ENCODE data around the gene HLA-DQB1. TPM values are rescaled to one million over a fixed set of nuclear protein-coding genes. Genes with fewer than 3 reads are reported as not detected.
A peak's percentile ranks its signal among the peaks of the same experiment; 100 is the strongest.

The HLA-DQB1 gene
- total and polyA plus RNA-seq, 12 donors = 6.2 to 81.2 (median 15.5) TPM

DNA sequence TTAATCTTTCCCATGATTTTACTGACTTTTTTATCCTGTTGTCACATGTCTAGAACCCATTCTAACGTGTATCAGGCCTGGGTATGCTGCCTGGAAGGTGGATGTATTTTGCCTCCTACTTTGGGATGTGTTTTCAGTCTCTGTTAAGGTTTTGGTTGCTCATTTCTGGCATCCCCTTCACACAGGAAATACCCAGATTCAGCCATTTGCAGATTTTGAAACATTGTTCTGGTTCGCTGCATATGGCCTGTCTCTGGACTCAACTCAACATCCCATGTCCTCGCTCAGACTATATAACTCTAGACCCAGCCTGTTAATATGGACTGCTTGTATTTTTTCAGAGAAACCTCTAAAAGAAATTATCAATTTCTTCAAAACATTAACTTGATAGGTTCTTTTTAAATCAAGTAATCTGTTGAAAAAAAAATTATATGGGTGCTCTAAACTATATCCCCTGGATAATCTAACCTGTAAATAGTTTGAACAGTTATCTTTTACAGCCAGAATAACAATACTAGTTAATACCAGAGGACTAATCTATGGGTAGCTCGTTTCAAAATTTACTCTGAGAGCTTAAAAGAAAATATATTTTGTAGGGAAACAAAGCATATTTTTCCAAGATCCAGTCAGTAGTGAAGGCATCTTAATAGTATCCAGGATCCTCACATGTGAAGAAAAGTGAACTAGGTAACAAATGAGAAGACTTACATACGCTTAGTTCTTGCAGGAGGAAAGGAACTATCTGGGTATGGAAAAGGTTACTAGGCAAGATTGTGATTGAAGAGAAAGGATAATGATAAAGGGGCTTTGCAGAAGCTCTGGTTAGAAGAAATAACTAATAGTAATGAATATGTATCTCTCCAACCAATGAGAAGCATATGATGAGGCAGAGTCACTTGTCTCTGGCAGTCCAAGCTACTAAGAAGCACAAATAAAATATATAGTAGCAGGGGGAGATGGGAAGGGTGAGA lies 23.4 kb upstream of the HLA-DQB1 start:
- H3K36me3 ChIP-seq = no peaks in the 10 kb centered on the region
- peaks cover 0 to 43% (median 0%) of the 10 kb centered on the region in 7 donors for H3K27me3 ChIP-seq
- H3K4me1 ChIP-seq = no peaks in the 10 kb centered on the region
- DNase-seq = no peak
- peak in 2 of 8 donors; percentile 38 to 71 for ATAC-seq
- 63 to 70% methylated on average over 5 of the region's 5 CpGs for WGBS, 2 donors
- H3K4me3 ChIP-seq = no peak overlapping the region
- H3K9me3 ChIP-seq = no peaks in the 10 kb centered on the region
- TF ChIP-seq, protein P1, sequence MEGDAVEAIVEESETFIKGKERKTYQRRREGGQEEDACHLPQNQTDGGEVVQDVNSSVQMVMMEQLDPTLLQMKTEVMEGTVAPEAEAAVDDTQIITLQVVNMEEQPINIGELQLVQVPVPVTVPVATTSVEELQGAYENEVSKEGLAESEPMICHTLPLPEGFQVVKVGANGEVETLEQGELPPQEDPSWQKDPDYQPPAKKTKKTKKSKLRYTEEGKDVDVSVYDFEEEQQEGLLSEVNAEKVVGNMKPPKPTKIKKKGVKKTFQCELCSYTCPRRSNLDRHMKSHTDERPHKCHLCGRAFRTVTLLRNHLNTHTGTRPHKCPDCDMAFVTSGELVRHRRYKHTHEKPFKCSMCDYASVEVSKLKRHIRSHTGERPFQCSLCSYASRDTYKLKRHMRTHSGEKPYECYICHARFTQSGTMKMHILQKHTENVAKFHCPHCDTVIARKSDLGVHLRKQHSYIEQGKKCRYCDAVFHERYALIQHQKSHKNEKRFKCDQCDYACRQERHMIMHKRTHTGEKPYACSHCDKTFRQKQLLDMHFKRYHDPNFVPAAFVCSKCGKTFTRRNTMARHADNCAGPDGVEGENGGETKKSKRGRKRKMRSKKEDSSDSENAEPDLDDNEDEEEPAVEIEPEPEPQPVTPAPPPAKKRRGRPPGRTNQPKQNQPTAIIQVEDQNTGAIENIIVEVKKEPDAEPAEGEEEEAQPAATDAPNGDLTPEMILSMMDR (IDR thresholded peaks at IDR 0.05) = no peak
- intact Hi-C loops (cut with DNase I) = loop anchor here in 2 of 10 donors (10.0 kb wide), 1 partner anchor 65 kb away; no protein-coding TSS in a partner anchor
- H3K27ac ChIP-seq = peak overlapping the region in 1 of 10 donors; percentile 18

DNA sequence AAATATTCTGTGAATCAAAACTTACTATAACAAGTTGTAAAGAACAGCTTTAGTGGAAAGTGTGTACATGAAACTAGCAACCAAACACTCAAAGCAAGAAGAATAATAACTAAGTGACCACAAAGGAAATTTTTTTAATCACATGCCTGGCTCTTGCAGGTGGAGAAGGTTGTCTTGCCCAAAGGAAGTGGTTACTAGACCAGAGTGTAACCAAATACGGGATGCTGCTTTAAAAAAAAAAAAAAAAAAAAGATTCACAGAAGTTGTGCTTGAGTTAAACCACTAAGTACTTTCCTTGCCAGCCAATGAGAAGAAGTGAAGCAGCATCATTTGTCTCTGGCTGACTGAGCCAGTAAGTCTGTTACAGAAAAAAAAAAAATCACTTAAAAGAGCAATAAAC lies 19.1 kb upstream of the HLA-DQB1 start:
- intact Hi-C loops (cut with DNase I) = loop anchor here in 1 of 10 donors (10.0 kb wide), 1 partner anchor 61 kb away; no protein-coding TSS in a partner anchor
- peaks cover 0 to 53% (median 0%) of the 10 kb centered on the region in 7 donors for H3K27me3 ChIP-seq
- no peak overlapping the region for H3K4me3 ChIP-seq
- H3K4me1 ChIP-seq = no peaks in the 10 kb centered on the region
- H3K36me3 ChIP-seq = no peaks in the 10 kb centered on the region
- TF ChIP-seq, protein P1 (IDR thresholded peaks at IDR 0.05) = no peak
- H3K9me3 ChIP-seq = no peaks in the 10 kb centered on the region
- H3K27ac ChIP-seq = no peak overlapping the region
- ATAC-seq (peak in 3 of 8 donors; percentile 33 to 52 (median 42)), DNase-seq (no peak)
- 21% methylated on average over 1 of the region's 1 CpG for WGBS, 2 donors

DNA sequence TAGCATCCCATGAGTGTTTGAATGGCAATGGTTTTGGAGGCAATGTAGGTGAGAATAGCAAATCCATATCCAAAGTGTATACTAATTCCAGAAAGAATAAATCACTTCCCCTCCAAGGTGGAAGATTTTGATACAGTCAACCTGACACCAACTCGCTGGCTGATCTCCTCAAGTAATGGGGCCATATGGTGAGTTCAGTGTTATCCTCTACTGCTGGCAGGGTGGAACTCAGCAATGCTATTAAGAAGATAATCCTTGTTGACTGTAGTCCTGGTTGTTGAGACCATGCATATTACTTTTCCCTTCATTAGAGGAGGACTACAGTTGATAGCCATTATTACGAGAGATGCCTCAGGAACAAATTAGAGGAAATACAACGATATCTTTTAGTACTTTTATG lies 17.8 kb upstream of the HLA-DQB1 start:
- Histone ChIP-seq H3K27me3 (peaks cover 0 to 49% (median 0%) of the 10 kb centered on the region in 7 donors), H3K4me1 (no peaks in the 10 kb centered on the region), H3K9me3 (no peaks in the 10 kb centered on the region), H3K36me3 (no peaks in the 10 kb centered on the region), H3K27ac (no peak overlapping the region), H3K4me3 (no peak overlapping the region)
- ATAC-seq (no peak), DNase-seq (no peak)
- TF ChIP-seq, protein P1 (IDR thresholded peaks at IDR 0.05) = no peak
- 80 to 87% methylated on average over 3 of the region's 3 CpGs for WGBS, 2 donors
- intact Hi-C loops (cut with DNase I) = loop anchor here in 1 of 10 donors (10.0 kb wide), 1 partner anchor 59 kb away; no protein-coding TSS in a partner anchor

DNA sequence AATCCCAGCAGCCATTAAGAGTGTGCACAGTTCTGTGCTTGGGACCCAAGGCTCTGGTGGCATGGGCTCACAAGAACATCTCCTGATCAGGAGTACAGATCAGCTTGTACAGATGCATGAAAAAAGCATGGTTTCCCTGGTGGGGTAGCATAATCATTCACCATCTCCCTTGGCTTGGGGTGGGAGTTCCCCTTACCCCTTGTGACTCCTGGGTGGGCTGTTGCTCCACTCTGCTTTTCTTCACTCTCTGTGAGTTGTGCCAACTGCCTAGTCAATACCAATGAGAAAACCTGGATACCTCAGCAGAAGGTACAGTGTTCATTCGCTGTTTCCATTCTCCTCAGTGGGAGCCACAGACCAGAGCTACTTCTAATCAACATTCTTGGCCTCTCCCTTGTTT lies 13.6 kb upstream of the HLA-DQB1 start:
- Histone ChIP-seq H3K27ac (no peak overlapping the region), H3K4me3 (no peak overlapping the region), H3K4me1 (no peaks in the 10 kb centered on the region), H3K27me3 (peaks cover 0 to 23% (median 0%) of the 10 kb centered on the region in 7 donors), H3K36me3 (no peaks in the 10 kb centered on the region), H3K9me3 (peaks cover 0 to 6% (median 0%) of the 10 kb centered on the region in 11 donors)
- DNase-seq (no peak), ATAC-seq (no peak)
- TF ChIP-seq, protein P1 (IDR thresholded peaks at IDR 0.05) = no peak
- intact Hi-C loops (cut with DNase I) = loop anchor here in 1 of 10 donors (10.0 kb wide), 1 partner anchor 55 kb away; no protein-coding TSS in a partner anchor
- WGBS, 2 donors = 72 to 85% methylated on average over 1 of the region's 1 CpG

All from heart right ventricle (tissue), 16 donors.